SK-N-MC (cell line): Measurements from ENCODE around the gene HSD17B12.

Experiments used
- EZH2 ChIP-seq: fragments of 200-600 bp; sonication (generic); IDR thresholded peaks from one replicate; pipeline ENCODE4 v1.6.1; 2017; ENCODE audit warnings: antibody characterized with exemption
- POLR2AphosphoS5 ChIP-seq: IDR thresholded peaks from 2 replicates; pipeline ENCODE4 v1.6.1; 2012; ENCODE audit warnings: mild to moderate bottlenecking, low read depth, low read length, borderline replicate concordance

GRCh38 chr11:43693069-43693468, 12.5 kb downstream of the HSD17B12 start:
- TF ChIP-seq POLR2AphosphoS5 (no peak), EZH2 (no peak)
